ENCODE results near the gene AQP6. TPM values are rescaled to one million over a fixed set of nuclear protein-coding genes. Genes with fewer than 3 reads are reported as not detected.

Gene AQP6
- total and polyA plus RNA-seq, 2 donors from 2014 or later, result 12.0 to 74.1 TPM

DNA sequence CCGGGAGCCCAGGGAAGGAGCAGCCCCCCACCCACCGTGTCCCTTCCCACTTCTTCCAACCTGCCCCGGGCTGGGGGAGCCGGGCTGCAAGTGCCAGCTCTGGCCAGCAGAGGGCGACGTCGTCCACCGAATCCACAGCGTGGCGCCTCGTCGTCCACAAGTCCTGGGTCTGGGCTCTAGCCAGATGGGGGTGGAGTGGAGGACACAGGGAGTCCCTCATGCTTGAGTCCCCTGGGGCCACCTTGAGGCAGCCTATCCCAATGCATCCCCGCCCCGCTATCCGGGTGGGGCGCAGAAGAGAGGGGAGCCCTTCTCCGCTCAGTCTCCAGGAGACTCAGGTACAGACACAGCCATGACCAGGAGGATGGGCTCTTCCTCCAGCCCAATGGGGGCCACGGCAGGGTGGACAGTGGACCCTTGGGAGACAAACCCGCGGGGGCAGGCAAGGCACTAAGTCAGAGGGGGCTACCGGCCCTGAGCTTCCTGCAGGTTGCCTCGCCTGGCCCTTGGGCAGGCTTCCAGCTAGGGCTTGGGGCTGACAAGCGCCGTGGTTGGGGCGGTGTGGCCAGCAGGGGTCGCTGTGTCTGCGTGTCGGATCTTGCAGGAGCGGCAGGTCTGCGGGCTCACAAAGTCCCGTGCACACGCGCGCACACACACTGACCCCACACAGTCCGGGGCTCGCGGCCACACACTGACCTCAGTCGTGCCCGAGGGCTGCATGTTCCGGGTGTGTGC, 5.5 kb upstream of the AQP6 start:
- peaks cover 0 to 12% (median 8%) of the 10 kb centered on the region in 3 donors for H3K4me1 ChIP-seq (ENCODE audit: control insufficient read depth in 2 of 3, insufficient read depth in 2 of 3, low read depth in 1 of 3, low read length in 3 of 3)
- no peak overlapping the region for H3K9ac ChIP-seq (ENCODE audit: low read length in 3 of 3)
- no peaks in the 10 kb centered on the region for H3K9me3 ChIP-seq (ENCODE audit: control insufficient read depth in 2 of 3, insufficient read depth in 1 of 3, low read length in 3 of 3)
- intact Hi-C loops (cut with DNase I), result loop anchor here (5.0 kb wide), 1 partner anchor 85 kb away; no protein-coding TSS in a partner anchor
- H3K36me3 ChIP-seq (ENCODE audit: control insufficient read depth in 2 of 3, insufficient read depth in 3 of 3, low read length in 3 of 3), result no peaks in the 10 kb centered on the region
- no peak overlapping the region for H3K27ac ChIP-seq (ENCODE audit: low read depth in 2 of 2, low read length in 2 of 2)
- DNase-seq (peak; percentile 91 to 96 (median 93)), FAIRE-seq (no peak)
- H3K4me3 ChIP-seq (ENCODE audit: low read length in 3 of 3), result peak overlapping the region in 2 of 3 donors; percentile 51 to 52
- H3K27me3 ChIP-seq (ENCODE audit: control insufficient read depth, insufficient read depth, low read length), result no peaks in the 10 kb centered on the region
- TF ChIP-seq, protein P1, sequence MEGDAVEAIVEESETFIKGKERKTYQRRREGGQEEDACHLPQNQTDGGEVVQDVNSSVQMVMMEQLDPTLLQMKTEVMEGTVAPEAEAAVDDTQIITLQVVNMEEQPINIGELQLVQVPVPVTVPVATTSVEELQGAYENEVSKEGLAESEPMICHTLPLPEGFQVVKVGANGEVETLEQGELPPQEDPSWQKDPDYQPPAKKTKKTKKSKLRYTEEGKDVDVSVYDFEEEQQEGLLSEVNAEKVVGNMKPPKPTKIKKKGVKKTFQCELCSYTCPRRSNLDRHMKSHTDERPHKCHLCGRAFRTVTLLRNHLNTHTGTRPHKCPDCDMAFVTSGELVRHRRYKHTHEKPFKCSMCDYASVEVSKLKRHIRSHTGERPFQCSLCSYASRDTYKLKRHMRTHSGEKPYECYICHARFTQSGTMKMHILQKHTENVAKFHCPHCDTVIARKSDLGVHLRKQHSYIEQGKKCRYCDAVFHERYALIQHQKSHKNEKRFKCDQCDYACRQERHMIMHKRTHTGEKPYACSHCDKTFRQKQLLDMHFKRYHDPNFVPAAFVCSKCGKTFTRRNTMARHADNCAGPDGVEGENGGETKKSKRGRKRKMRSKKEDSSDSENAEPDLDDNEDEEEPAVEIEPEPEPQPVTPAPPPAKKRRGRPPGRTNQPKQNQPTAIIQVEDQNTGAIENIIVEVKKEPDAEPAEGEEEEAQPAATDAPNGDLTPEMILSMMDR (IDR thresholded peaks at IDR 0.05; ENCODE audit: borderline replicate concordance, extremely low read depth, insufficient read depth), result peak; percentile 99

DNA sequence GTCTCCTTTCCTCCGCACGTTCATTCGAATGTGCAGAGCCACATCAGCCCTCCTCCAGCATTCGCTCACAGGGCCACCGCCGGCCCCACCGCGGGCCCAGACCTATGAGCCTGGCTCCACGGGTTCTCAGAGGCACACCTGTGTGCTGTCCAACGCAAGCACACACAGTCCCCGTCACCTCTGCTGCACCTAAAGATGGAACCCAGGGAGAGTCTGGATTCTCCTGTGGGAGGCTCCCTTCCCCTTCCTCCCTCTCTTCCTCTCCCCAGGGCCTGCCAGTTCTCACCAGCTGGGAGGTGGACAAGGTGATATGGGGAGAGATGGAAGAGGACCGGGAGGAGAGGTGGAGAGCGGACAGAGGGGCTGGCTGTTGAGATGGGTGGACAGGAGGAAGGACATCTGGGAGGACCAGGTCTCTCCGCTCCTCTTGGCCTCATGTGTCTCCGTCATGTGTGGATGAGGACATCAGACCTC, 4.9 kb upstream of the AQP6 start:
- FAIRE-seq, result no peak

DNA sequence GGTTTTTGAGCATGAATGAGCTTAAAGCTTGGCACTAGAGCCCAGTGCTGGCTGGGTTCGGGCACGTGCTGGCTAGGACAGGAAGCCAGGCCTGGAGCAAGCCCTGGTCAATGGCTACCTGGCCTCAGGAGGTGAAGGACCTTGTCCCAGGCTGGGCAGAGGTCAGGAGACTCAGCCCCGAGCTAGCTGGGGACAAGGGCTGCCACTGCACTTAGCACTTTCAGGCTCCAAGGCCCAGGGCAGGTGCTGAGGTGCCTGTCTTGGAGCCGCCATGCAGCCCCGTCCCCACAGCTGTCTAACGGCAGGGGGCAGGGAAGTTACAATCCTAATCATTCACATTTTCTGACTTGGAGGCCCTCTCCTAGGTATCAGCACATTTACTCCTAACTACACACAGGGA, 4.3 kb upstream of the AQP6 start:
- Histone ChIP-seq H3K27me3 (ENCODE audit: control insufficient read depth, insufficient read depth, low read length) (no peaks in the 10 kb centered on the region), H3K27ac (ENCODE audit: low read depth in 2 of 2, low read length in 2 of 2) (no peak overlapping the region), H3K4me1 (ENCODE audit: control insufficient read depth in 2 of 3, insufficient read depth in 2 of 3, low read depth in 1 of 3, low read length in 3 of 3) (peaks cover 0 to 10% (median 8%) of the 10 kb centered on the region in 3 donors), H3K9ac (ENCODE audit: low read length in 3 of 3) (no peak overlapping the region), H3K9me3 (ENCODE audit: control insufficient read depth in 2 of 3, insufficient read depth in 1 of 3, low read length in 3 of 3) (no peaks in the 10 kb centered on the region), H3K4me3 (ENCODE audit: low read length in 3 of 3) (no peak overlapping the region), H3K36me3 (ENCODE audit: control insufficient read depth in 2 of 3, insufficient read depth in 3 of 3, low read length in 3 of 3) (no peaks in the 10 kb centered on the region)
- intact Hi-C loops (cut with DNase I), result loop anchor here (5.0 kb wide), 1 partner anchor 84 kb away; no protein-coding TSS in a partner anchor
- FAIRE-seq, result no peak
- no peak for DNase-seq
- TF ChIP-seq, protein P1 (IDR thresholded peaks at IDR 0.05; ENCODE audit: borderline replicate concordance, extremely low read depth, insufficient read depth), result no peak

More for the DNA sequence above, 4.9 kb upstream of the AQP6 start:
- H3K9ac ChIP-seq (ENCODE audit: low read length in 3 of 3), result no peak overlapping the region
- no peak overlapping the region for H3K27ac ChIP-seq (ENCODE audit: low read depth in 2 of 2, low read length in 2 of 2)
- no peak for DNase-seq
- peak overlapping the region in 1 of 3 donors; percentile 52 for H3K4me3 ChIP-seq (ENCODE audit: low read length in 3 of 3)
- H3K27me3 ChIP-seq (ENCODE audit: control insufficient read depth, insufficient read depth, low read length), result no peaks in the 10 kb centered on the region
- intact Hi-C loops (cut with DNase I), result loop anchor here (5.0 kb wide), 1 partner anchor 84 kb away; no protein-coding TSS in a partner anchor
- H3K4me1 ChIP-seq (ENCODE audit: control insufficient read depth in 2 of 3, insufficient read depth in 2 of 3, low read depth in 1 of 3, low read length in 3 of 3), result peaks cover 0 to 12% (median 8%) of the 10 kb centered on the region in 3 donors
- TF ChIP-seq, protein P1 (IDR thresholded peaks at IDR 0.05; ENCODE audit: borderline replicate concordance, extremely low read depth, insufficient read depth), result no peak
- no peaks in the 10 kb centered on the region for H3K36me3 ChIP-seq (ENCODE audit: control insufficient read depth in 2 of 3, insufficient read depth in 3 of 3, low read length in 3 of 3)
- no peaks in the 10 kb centered on the region for H3K9me3 ChIP-seq (ENCODE audit: control insufficient read depth in 2 of 3, insufficient read depth in 1 of 3, low read length in 3 of 3)

Measured in kidney (tissue), 14 donors.